ENCODE data around the gene EIF1.
A peak's percentile ranks its signal among the peaks of the same experiment; 100 is the strongest.

The EIF1 gene

DNA sequence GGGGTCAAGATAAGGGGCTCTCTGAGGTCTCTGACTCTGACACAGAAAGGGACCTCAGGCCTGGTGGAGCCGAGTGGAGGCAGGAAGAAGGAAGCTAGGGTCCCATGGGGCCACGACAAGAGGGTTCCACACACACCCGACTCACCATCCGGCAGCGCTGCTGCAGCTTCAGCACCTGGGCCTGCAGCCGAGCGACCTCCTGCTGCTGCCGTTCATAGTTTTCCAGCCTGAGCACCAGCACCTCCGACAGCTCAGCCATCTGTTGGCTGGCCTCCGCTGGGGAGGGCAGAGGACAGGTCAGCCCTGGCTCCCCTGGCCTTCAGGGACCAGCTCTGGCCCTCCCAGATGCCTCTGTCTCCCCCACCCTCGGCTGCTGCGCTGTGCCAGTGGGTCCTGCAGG is 39.4 kb downstream of the EIF1 start:
- no peaks in the 10 kb centered on the region for H3K4me1 Mint-ChIP-seq (ENCODE audit: low read depth)
- H3K27ac Mint-ChIP-seq = no peak overlapping the region
- no peaks in the 10 kb centered on the region for H3K9me3 Mint-ChIP-seq (ENCODE audit: low read depth)
- H3K27me3 Mint-ChIP-seq = peaks cover 15% of the 10 kb centered on the region
- H3K36me3 Mint-ChIP-seq = no peaks in the 10 kb centered on the region
- no peak overlapping the region for H3K4me3 Mint-ChIP-seq

- H3K27me3 Mint-ChIP-seq = peaks cover 19% of the 10 kb centered on the region
- no peak overlapping the region for H3K27ac Mint-ChIP-seq
- peaks cover 6% of the 10 kb centered on the region for H3K4me1 Mint-ChIP-seq (ENCODE audit: low read depth)
- H3K9me3 Mint-ChIP-seq (ENCODE audit: low read depth) = no peaks in the 10 kb centered on the region
- no peak overlapping the region for H3K4me3 Mint-ChIP-seq
- no peaks in the 10 kb centered on the region for H3K36me3 Mint-ChIP-seq
Measured at GRCh38 chr17:41730479-41730878, 41.8 kb downstream of the EIF1 start.

DNA sequence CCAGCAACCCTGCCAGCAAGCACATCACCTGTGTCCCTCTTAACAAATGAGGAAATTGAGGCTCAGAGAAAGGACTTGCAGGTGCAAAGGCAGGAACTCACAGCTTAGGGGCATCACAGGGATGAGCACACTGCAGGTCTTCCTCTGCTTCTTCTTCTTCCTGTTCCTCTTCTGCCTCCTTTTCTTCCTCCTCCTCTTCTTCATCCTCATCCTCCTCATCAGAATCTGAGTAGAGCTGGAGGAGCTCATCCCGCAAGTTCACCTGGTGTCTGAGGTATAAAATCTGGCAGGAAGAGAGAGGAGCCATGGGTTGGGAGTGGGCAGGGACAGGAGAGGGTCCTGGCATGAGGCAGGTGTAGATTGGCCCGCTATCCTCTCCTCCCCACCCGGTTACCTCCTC is 43.2 kb downstream of the EIF1 start:
- Mint-ChIP-seq H3K27ac (no peak overlapping the region), H3K4me3 (no peak overlapping the region), H3K27me3 (peaks cover 22% of the 10 kb centered on the region), H3K9me3 (ENCODE audit: low read depth) (no peaks in the 10 kb centered on the region), H3K4me1 (ENCODE audit: low read depth) (peaks cover 6% of the 10 kb centered on the region), H3K36me3 (no peaks in the 10 kb centered on the region)

DNA sequence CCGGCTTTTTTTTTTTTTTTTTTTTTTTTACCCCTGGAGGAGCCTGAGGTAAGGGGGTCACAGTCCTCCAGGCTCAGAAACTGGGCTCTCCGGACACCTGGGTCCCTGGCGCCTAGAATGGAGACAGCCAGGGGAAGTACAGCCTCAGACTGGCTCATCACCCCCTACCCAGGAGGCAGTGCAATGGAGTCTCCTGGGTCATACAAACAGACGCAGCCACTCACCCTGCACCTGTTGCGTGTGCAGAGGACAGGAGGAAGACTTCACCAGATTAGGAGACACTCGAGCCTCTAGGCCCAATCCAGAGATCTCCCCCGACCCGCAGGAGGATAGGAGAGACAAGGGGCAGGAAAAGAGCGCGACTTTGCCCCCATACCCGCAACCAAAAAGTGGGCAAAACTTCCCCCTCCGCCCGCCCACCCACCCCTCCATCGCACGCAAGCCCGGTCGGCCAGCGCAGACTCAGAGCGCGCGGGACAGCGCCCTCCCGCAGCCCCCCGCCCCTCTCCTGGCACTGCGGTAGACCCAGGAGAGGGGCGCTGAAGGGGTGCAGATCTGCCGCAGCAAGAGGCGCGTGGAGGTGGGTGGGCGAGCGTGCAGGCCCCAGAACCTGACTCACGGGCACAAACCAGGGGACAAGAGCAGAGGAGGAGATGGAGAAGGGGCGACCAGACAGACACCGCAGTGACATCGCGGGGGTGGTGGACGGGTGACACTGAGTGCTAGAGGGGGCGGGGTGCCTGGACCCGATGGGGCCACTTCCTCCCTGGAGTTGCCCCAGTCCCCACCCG is 44.9 kb downstream of the EIF1 start:
- peaks cover 27% of the 10 kb centered on the region for H3K27me3 Mint-ChIP-seq
- H3K36me3 Mint-ChIP-seq = no peaks in the 10 kb centered on the region
- no peak overlapping the region for H3K27ac Mint-ChIP-seq
- H3K9me3 Mint-ChIP-seq (ENCODE audit: low read depth) = no peaks in the 10 kb centered on the region
- H3K4me3 Mint-ChIP-seq = peak overlapping the region; percentile 54
- H3K4me1 Mint-ChIP-seq (ENCODE audit: low read depth) = peaks cover 9% of the 10 kb centered on the region

- Mint-ChIP-seq H3K36me3 (no peaks in the 10 kb centered on the region), H3K4me3 (peak within 1 kb of the TSS; percentile 54), H3K9me3 (ENCODE audit: low read depth) (no peaks in the 10 kb centered on the region), H3K4me1 (ENCODE audit: low read depth) (peaks cover 9% of the 10 kb centered on the region), H3K27me3 (peaks cover 27% of the 10 kb centered on the region), H3K27ac (no peak within 1 kb of the TSS)
Measured at GRCh38 chr17:41734139-41734948, 45.7 kb downstream of the EIF1 start, which contains the start of gene HAP1. TSS of gene HAP1 (minus strand) at chr17:41734643. CDS start at chr17:41734634, 9 bp downstream.

DNA sequence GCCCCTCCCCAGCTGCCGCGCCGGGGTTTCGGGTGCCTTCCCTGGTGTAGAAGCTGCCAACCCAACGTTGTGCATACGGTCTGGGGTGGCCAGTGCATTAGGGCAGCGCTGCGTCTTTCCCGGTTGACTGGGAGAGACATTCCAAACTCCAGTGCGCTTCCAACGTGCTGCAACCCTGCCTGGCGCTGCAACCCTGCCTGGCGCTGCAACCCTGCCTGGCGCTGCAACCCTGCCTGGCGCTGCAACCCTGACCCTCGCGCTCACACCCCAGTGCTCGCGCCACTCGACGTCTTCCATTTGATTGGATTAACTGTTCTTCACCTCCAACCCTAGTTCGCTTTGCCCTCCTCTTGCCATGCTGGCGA is 46.2 kb downstream of the EIF1 start:
- H3K4me3 Mint-ChIP-seq = peak overlapping the region; percentile 49
- no peaks in the 10 kb centered on the region for H3K9me3 Mint-ChIP-seq (ENCODE audit: low read depth)
- peaks cover 9% of the 10 kb centered on the region for H3K4me1 Mint-ChIP-seq (ENCODE audit: low read depth)
- no peaks in the 10 kb centered on the region for H3K36me3 Mint-ChIP-seq
- H3K27ac Mint-ChIP-seq = no peak overlapping the region
- H3K27me3 Mint-ChIP-seq = peaks cover 27% of the 10 kb centered on the region

DNA sequence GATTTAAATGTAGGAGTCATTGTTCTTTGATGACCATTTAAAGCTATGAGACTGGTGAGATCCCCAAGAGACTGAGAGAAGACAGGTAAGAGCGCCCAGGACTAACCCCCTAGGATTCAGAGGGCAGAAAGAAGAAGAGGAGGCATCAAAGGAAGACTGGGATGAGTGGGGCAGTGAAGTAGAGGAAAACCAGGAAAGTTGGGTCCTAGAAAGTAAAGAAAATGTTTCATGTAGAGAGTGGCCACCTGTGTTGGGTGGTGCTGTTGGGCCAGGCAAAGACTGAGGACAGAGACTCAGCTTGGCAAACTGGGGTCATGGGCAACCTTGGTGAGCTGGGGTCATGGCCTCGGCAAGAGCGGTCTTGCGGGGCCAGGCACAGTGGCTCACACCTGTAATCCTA is 47.1 kb downstream of the EIF1 start:
- H3K4me1 Mint-ChIP-seq (ENCODE audit: low read depth) = peaks cover 9% of the 10 kb centered on the region
- peaks cover 27% of the 10 kb centered on the region for H3K27me3 Mint-ChIP-seq
- no peak overlapping the region for H3K27ac Mint-ChIP-seq
- H3K36me3 Mint-ChIP-seq = no peaks in the 10 kb centered on the region
- H3K4me3 Mint-ChIP-seq = peak overlapping the region; percentile 2
- H3K9me3 Mint-ChIP-seq (ENCODE audit: low read depth) = no peaks in the 10 kb centered on the region

DNA sequence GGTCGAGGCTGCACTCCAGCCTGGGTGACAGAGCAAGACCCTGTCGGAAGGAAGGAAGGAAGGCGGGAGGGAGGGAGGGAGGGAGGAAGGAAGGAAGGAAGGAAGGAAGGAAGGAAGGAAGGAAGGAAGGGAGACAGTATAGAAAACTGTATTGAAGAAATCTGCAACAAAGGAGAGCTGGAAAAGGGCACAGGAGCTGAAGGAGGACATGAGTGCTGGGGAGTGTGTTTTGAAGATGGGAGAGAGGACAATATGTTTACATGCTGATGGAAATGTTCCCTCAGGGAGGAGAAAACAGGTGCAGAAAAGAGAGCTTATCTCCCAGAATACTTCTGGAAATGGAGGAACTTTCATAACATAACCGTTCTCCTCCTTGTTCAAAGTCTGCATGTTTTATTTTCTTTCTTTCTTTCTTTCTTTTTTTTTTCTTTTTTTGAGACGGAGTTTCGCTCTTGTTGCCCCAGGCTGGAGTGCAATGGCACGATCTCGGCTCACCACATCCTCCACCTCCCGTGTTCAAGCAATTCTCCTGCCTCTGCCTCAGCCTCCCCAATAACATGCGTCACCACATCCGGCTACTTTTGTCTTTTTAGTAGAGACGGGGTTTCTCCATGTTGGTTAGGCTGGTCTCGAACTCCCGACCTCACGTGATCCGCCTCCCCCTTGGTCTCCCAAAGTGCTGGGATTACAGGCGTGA is 48.4 kb downstream of the EIF1 start:
- Mint-ChIP-seq H3K4me1 (ENCODE audit: low read depth) (peaks cover 9% of the 10 kb centered on the region), H3K9me3 (ENCODE audit: low read depth) (no peaks in the 10 kb centered on the region), H3K36me3 (no peaks in the 10 kb centered on the region), H3K27ac (no peak overlapping the region), H3K27me3 (peaks cover 21% of the 10 kb centered on the region), H3K4me3 (no peak overlapping the region)

- Mint-ChIP-seq H3K9me3 (ENCODE audit: low read depth) (no peaks in the 10 kb centered on the region), H3K4me3 (no peak overlapping the region), H3K36me3 (no peaks in the 10 kb centered on the region), H3K27ac (no peak overlapping the region), H3K4me1 (ENCODE audit: low read depth) (peaks cover 9% of the 10 kb centered on the region), H3K27me3 (peaks cover 16% of the 10 kb centered on the region)
Measured at GRCh38 chr17:41737680-41738023, 49.0 kb downstream of the EIF1 start.

DNA sequence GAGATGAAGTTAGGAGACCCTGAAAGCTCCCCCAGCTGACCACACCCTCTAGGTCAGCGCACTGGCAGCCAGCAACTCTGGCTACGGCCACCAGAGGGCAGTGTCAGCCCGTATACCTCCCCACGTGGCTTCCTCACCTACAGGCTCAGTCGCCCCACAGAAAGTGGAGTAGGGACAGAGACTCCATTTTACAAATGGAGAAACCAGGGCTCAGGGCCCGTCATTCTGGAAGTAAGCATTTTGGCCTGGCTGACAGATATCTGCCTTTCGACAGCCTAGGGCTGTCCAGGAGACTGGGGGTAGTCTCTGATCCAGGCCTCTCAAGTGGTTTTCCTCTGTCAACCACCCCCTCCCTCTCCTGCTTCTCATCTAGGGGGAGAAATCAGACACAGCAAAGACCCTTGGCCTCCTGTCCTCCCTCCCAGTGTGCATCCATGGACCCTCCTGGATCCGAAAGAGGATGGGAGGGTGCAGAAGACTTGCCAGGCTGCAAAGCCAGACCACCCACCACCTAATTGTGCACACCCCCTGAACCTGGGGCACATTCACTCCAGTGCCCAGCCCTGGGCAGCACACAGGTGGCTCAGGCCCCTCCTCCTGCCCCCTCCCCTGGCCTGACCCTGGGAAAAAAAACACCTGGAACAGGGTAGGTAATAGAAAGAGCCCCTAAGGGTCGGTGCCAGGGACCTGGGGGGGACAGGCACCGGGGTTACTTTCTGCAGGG is 49.6 kb downstream of the EIF1 start:
- Mint-ChIP-seq H3K27me3 (peaks cover 15% of the 10 kb centered on the region), H3K9me3 (ENCODE audit: low read depth) (no peaks in the 10 kb centered on the region), H3K4me3 (no peak overlapping the region), H3K4me1 (ENCODE audit: low read depth) (peaks cover 9% of the 10 kb centered on the region), H3K36me3 (no peaks in the 10 kb centered on the region), H3K27ac (no peak overlapping the region)

DNA sequence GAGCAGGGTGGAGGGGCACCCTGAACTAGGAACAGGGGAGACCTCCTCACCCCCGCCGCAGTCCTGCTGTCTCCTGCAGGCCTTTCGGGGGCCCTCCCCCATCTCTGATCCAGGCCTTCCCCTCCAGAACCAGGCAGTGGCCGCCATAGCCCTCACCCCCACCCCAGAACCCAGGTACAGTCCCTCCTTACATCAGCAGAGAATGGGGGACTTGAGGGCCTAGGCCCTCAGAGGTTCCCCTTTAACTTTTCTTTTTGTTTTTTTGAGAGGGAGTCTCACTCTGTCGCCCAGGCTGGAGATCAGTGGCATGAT is 50.1 kb downstream of the EIF1 start:
- H3K36me3 Mint-ChIP-seq = no peaks in the 10 kb centered on the region
- no peaks in the 10 kb centered on the region for H3K9me3 Mint-ChIP-seq (ENCODE audit: low read depth)
- no peak overlapping the region for H3K27ac Mint-ChIP-seq
- peaks cover 6% of the 10 kb centered on the region for H3K4me1 Mint-ChIP-seq (ENCODE audit: low read depth)
- H3K4me3 Mint-ChIP-seq = no peak overlapping the region
- H3K27me3 Mint-ChIP-seq = peaks cover 13% of the 10 kb centered on the region

DNA sequence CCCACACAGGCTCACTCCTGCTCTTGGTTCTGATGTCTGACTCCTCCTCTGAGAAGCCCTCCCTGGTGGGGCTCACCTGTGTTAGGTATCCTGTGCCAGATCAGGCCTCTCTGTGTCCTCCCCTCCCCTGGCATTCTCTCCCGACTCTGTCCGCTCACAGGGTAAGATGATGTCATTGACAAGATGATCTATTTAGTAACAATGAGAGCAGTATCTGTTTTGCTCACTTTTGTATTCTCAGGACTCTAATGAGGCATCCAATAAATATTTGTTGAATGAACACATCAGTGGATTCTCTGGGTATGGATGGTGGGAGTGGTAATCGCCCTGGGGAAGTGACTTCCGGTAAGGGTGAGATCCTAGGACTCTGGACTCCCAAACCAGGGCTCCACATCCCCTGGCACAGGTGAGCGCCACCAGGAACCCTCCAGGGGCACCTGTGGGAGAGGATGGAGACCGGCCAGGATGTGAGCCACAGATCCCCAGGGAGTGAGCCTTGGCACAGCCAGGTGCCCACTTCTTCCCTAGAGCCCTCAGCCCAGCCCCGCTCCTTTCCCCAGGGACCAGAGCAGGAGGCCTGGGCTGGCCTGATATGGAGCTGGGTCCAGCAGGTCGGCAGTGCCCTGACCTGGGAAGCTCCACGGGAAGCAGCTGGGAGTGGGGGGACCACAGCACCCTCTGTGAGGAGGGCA is 51.1 kb downstream of the EIF1 start:
- H3K4me1 Mint-ChIP-seq (ENCODE audit: low read depth) = peaks cover 6% of the 10 kb centered on the region
- H3K27ac Mint-ChIP-seq = no peak overlapping the region
- no peaks in the 10 kb centered on the region for H3K9me3 Mint-ChIP-seq (ENCODE audit: low read depth)
- peaks cover 13% of the 10 kb centered on the region for H3K27me3 Mint-ChIP-seq
- H3K36me3 Mint-ChIP-seq = no peaks in the 10 kb centered on the region
- no peak overlapping the region for H3K4me3 Mint-ChIP-seq

DNA sequence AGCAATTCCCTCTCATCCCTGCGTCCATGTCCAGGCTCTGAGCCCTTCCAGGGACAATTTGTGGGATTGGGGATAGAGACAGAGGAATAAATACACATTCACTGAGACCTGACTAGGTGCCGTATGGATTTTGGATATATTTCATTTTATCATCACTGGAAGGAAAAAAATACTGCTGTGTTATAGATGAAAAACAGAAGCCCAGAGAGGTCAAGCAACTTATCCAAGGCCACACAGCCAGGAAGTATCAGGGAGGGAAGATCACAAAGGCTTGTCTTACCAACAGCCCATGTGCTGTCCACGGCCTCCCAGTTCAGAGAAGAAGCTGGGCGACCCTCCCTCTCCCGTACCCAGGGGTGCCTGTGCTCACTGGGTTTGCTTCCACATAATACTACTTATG is 51.8 kb downstream of the EIF1 start:
- no peak overlapping the region for H3K27ac Mint-ChIP-seq
- peaks cover 9% of the 10 kb centered on the region for H3K27me3 Mint-ChIP-seq
- H3K36me3 Mint-ChIP-seq = no peaks in the 10 kb centered on the region
- no peaks in the 10 kb centered on the region for H3K9me3 Mint-ChIP-seq (ENCODE audit: low read depth)
- peaks cover 3% of the 10 kb centered on the region for H3K4me1 Mint-ChIP-seq (ENCODE audit: low read depth)
- H3K4me3 Mint-ChIP-seq = no peak overlapping the region

GRCh38 chr17:41741709-41742108 is 53.0 kb downstream of the EIF1 start:
- Mint-ChIP-seq H3K27ac (no peak overlapping the region), H3K27me3 (peaks cover 6% of the 10 kb centered on the region), H3K4me3 (no peak overlapping the region), H3K9me3 (ENCODE audit: low read depth) (no peaks in the 10 kb centered on the region), H3K36me3 (no peaks in the 10 kb centered on the region), H3K4me1 (ENCODE audit: low read depth) (peaks cover 3% of the 10 kb centered on the region)
